ENCODE results near the gene CRLF2. TPM values are rescaled to one million over a fixed set of nuclear protein-coding genes. Genes with fewer than 3 reads are reported as not detected.
"Not testable (repeated sequence)": the region's sequence is repeated elsewhere in the genome, so short reads cannot be mapped to it uniquely, and the experiment has no call there.

Gene CRLF2, protein sequence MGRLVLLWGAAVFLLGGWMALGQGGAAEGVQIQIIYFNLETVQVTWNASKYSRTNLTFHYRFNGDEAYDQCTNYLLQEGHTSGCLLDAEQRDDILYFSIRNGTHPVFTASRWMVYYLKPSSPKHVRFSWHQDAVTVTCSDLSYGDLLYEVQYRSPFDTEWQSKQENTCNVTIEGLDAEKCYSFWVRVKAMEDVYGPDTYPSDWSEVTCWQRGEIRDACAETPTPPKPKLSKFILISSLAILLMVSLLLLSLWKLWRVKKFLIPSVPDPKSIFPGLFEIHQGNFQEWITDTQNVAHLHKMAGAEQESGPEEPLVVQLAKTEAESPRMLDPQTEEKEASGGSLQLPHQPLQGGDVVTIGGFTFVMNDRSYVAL
- not detected for total RNA-seq
- long read RNA-seq = 0 reads

DNA sequence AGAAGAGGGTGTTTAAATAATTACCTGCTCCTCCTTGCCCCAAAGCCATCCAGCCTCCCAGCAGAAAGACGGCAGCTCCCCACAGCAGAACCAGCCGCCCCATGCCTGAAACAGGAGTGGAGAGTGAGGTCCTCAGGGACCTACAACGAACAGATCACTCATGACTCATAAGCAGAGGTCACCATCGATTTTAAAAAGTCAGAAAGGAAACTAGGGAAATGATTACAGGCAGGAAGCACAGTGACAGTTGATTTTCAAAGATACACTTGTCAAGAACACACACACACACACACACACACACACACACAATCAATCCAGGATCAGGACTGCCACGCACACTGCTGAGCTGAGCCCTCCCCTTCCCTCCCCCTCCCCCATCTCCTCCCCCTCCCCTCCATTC is at the start of gene CRLF2:
Gene CRLF2 (minus strand): TSS at position 118 of the 400 bp plus-strand sequence. CDS start 15 bp downstream, at position 103.
- intact Hi-C loops (cut with DNase I) = no loop called here
- DNase-seq (no peak), ATAC-seq (ENCODE audit: poor library complexity) (no peak)

DNA sequence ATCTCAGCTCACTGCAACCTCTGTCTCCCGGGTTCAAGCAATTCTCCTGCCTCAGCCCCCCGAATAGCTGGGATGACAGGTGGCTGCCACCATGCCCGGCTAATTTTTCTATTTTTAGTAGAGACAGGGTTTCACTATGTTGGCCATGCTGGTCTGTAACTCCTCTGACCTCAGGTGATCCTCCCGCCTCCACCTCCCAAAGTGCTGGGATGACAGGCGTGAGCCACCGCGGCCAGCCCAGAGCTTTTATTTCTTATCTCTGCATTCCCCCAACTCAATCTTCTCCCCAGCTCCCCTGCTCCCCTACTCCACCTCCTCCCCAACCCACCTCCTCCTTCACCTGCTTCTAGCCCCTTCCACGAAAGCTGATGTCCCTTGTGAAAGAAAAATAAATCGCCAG is 49.3 kb upstream of the CRLF2 start:
- peak; percentile 2 for DNase-seq
- ATAC-seq (ENCODE audit: poor library complexity); intact Hi-C loops (cut with DNase I): not testable (repeated sequence)

GRCh38 chrX:1261285-1261684 is 48.8 kb upstream of the CRLF2 start:
- intact Hi-C loops (cut with DNase I) = no loop called here
- ATAC-seq (ENCODE audit: poor library complexity) (no peak), DNase-seq (peak; percentile 4)

DNA sequence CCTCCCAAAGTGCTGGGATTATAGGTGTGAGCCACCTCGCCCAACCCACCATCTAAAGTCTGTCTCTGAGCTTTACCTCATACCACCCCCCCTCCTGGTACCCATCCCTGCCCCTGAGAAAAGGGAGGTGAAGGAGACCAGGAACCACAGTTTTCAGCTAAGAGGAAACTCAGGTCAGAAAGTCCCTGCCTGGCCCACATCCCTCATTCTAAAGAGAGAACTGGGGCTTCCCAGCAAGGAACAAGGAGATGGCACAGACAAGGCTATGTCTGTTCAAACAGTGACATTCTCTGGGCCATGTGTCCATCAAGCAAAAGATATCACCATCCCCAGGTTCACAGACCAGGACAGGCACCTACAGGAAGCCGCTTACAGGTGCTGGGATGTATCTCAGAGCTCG is 40.4 kb upstream of the CRLF2 start:
- ATAC-seq (ENCODE audit: poor library complexity) = no peak
- intact Hi-C loops (cut with DNase I) = no loop called here

DNA sequence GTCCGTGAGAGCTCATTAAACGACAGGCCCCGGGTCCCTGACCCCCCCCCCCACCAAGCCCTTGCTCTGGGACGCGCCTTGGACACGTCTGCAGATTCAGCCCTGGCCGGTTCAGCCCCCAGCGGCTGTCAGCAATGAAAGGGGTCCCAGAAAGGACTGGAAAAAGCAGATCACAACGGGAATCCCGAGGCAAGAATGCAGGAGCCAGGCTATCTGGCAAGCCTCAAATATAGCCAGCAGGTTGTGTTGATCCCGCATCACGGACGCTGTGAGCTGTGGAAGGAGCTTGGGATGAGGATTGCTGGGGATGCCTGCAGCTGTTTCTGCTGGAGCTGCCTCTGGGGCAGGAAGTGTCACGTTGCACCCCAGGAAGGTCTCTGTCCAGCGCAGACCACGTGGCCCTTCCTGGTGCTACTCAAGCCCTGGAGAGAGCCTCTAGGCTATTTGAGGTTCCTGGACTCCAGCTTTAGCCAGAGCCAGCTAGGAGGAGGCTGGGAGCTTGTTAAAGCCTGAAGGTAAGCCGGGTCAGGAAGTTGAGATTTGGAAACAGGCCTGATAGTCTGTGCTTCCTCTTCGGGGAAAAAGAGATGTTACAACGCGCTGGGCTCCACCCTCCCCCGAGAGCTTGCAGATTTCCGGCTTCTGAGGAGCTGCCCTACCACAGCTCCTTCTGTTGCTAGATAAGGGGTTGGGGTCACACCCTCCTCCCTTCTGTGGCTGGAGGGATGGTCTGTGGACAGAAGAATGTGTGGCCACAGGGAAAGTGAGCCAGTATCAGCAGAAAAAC is 36.8 kb upstream of the CRLF2 start:
- DNase-seq (peak; percentile 82), ATAC-seq (ENCODE audit: poor library complexity) (peak; percentile 87)
- intact Hi-C loops (cut with DNase I) = no loop called here

More for the DNA sequence above, 40.4 kb upstream of the CRLF2 start:
- DNase-seq = no peak

GRCh38 chrX:1248331-1249061 is 36.0 kb upstream of the CRLF2 start:
- peak; percentile 43 for DNase-seq
- no peak for ATAC-seq (ENCODE audit: poor library complexity)
- intact Hi-C loops (cut with DNase I) = no loop called here

- intact Hi-C loops (cut with DNase I) = no loop called here
- peak; percentile 86 for DNase-seq
- peak; percentile 60 for ATAC-seq (ENCODE audit: poor library complexity)
Observed at GRCh38 chrX:1246816-1247215, 34.4 kb upstream of the CRLF2 start.

DNA sequence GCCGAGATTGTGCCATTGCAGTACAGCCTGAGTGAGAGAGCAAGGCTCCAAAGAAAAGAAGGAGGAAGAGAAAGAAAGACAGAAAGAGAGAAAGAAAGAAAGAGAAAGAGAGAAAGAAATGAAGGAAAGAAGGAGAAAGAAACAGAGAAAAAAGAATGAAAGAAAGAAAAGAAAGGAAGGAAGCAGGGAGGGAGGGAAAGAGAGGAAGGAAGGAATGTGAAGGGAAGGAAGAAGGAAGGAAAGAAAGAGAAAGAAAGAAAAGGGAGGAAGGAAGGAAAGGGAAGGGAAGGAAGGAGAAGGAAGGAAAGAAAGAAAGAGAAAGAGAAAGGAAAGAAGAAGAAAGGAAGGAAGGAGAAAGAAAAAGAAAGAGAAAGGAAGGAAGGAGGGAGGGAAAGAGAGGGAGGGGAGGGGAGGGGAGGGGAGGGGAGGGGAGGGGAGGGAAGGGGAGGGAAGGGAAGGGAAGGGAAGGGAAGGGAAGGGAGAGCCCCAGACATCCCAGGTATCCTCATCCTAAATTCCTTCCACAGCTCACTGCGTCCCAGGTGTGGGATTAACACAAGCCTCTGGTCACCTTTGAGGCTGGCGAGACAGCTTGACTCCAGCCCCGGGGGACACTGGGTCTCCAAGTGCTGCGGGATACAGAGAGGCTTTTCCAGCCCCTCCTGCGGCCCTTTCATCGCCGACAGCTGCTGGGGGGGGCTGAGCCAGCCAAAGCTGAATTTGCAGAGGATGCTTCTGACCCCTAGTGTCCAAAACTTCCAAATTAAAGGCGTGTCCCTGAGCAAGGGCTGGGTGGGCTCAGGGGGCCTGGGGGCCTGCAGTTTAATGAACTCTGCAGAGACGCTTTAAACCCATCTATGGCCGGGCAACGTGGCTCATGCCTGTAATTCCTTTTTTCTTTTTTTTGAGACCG is 32.0 kb upstream of the CRLF2 start:
- DNase-seq (peak; percentile 15), ATAC-seq (ENCODE audit: poor library complexity) (no peak)
- intact Hi-C loops (cut with DNase I) = no loop called here

GRCh38 chrX:1242891-1243402 is 30.5 kb upstream of the CRLF2 start:
- DNase-seq (no peak), ATAC-seq (ENCODE audit: poor library complexity) (no peak)
- intact Hi-C loops (cut with DNase I) = no loop called here

DNA sequence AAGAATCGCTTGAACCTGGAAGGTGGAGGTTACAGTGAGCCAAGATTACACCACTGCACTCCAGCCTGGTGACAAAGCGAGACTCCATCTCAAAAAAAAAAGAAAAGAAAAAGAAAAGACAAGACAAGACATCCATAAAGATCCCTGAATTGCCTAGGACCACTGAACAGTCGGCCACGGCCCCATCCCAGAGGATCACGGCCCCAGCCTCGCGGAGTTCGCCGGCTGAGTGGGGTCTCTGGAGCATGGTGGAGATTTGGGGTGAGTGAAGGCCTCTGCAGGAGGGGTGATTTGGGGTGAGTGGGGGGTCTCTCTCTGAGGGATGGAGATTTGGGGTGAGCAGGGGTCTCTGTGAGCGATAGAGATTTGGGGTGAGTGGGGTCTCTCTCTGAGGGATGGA is 28.1 kb upstream of the CRLF2 start:
- intact Hi-C loops (cut with DNase I); ATAC-seq (ENCODE audit: poor library complexity): not testable (repeated sequence)
- DNase-seq = peak; percentile 30

GRCh38 chrX:1239681-1240142 is 27.3 kb upstream of the CRLF2 start:
- DNase-seq (peak; percentile 75), ATAC-seq (ENCODE audit: poor library complexity) (peak; percentile 51)
- intact Hi-C loops (cut with DNase I) = no loop called here

GRCh38 chrX:1231850-1232465 is 19.5 kb upstream of the CRLF2 start:
- DNase-seq (no peak), ATAC-seq (ENCODE audit: poor library complexity) (no peak)
- intact Hi-C loops (cut with DNase I) = no loop called here

- intact Hi-C loops (cut with DNase I); ATAC-seq (ENCODE audit: poor library complexity); DNase-seq: not testable (repeated sequence)
Observed at GRCh38 chrX:1228101-1228500, 15.7 kb upstream of the CRLF2 start.

- ATAC-seq (ENCODE audit: poor library complexity) (no peak), DNase-seq (no peak)
- intact Hi-C loops (cut with DNase I) = no loop called here
Observed at GRCh38 chrX:1226249-1226648, 13.8 kb upstream of the CRLF2 start.

DNA sequence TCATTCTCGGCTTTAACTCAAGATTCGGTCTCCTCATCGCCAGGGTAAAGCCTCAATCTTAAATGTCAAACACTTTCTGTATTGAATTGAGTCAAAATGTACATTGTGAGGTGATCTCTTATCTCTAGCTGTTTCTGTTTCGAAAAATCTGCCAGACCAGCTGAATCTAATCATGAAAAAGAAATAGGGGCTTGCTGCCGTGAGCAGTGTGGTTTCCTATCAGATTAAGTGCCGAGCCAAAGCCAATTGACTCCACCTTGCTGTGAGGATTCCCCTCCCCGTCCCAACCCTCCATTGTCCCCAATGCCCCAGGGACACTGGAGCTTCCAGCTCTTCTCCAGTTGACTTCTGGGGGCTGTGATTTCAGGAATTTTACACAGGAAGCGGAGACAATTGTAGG is 12.5 kb upstream of the CRLF2 start:
- DNase-seq (no peak), ATAC-seq (ENCODE audit: poor library complexity) (no peak)
- intact Hi-C loops (cut with DNase I) = no loop called here

DNA sequence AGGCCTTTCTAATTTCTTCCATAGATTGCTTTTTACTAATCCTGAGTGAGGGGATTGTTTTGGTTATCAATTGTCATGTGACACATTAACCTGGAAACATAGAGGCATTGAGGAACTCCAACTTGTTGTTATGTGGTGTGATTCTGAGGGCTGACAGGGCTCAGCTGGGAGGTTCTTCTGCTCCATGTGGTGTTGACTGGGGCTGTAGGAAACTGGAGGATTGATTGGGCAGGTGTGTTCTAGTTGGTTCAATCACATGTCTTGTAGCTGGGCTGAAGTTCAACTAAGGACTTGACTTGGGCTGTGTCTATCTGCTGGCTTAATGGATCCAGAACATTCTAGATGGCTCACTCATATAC is 10.8 kb upstream of the CRLF2 start:
- intact Hi-C loops (cut with DNase I) = no loop called here
- no peak for ATAC-seq (ENCODE audit: poor library complexity)
- no peak for DNase-seq

GRCh38 chrX:1222531-1223241 is 10.2 kb upstream of the CRLF2 start:
- DNase-seq = no peak
- intact Hi-C loops (cut with DNase I) = no loop called here

More at GRCh38 chrX:1222531-1223241, 10.2 kb upstream of the CRLF2 start:
- ATAC-seq (ENCODE audit: poor library complexity) = no peak
